GM12878 (cell line): ENCODE results near the gene SMIM44. TPM values are rescaled to one million over a fixed set of nuclear protein-coding genes. Genes with fewer than 3 reads are reported as not detected.

Source experiments
- EGR1 ChIP-seq, 2 experiments: IDR thresholded peaks; 1 replicate in 1 of 2; 2 replicates in 1 of 2; pipeline ENCODE4 v1.6.1; 2011 to 2012; ENCODE audit warnings: low read depth in 2 of 2, low read length in 2 of 2, borderline replicate concordance in 1 of 2, mild to moderate bottlenecking in 1 of 2, moderate library complexity in 1 of 2
- FOXK2 ChIP-seq: fragments of 450-650 bp; IDR thresholded peaks from 2 replicates; pipeline ENCODE4 v1.6.1; 2017; ENCODE audit warnings: mild to moderate bottlenecking, moderate library complexity
- SIX5 ChIP-seq: IDR thresholded peaks from 2 replicates; pipeline ENCODE4 v1.6.1; 2011; ENCODE audit warnings: mild to moderate bottlenecking, low read depth, low read length, moderate library complexity; ENCODE audit not compliant: severe bottlenecking
- STAT1 ChIP-seq: fragments of 450-650 bp; conservative IDR thresholded peaks from 2 replicates; pipeline ENCODE4 v1.6.1; 2014; ENCODE audit warnings: antibody characterized with exemption, mild to moderate bottlenecking
- polyA plus RNA-seq, 11 experiments: library from polyadenylated mRNA; depleted of rRNA in 4 of 11; unstranded in 6 of 11; stranded (reverse) in 5 of 11; fragments of >200 nt; fragmentation: Nextera tagmentation in 4 of 11; fragmentation: Illumina TruSeq in 1 of 11; extraction: Ambion mirVana in 4 of 11; extraction: Trizol in 1 of 11; gene quantifications; 1 replicate in 1 of 11; 2 replicates in 10 of 11; pipeline versions ENCODE4 v1.2.1 to v1.2.3, GENCODE V29; 2011 to 2016; ENCODE audit warnings: inconsistent platforms in 2 of 11, missing spikeins in 2 of 11, low read depth in 1 of 11
- total RNA-seq, 4 experiments: library from RNA; depleted of rRNA in 3 of 4; stranded (reverse); fragments of >200 nt in 3 of 4; fragmentation: Illumina TruSeq in 1 of 4; extraction: Trizol in 1 of 4; gene quantifications; 2 replicates each; pipeline versions ENCODE4 v1.2.1 to v1.2.3, GENCODE V29; 2013 to 2021
- TF ChIP-seq, protein P1 (sequence below): fragments of 450-650 bp; IDR thresholded peaks from 2 replicates; pipeline ENCODE4 v1.6.1; 2017; ENCODE audit warnings: mild to moderate bottlenecking, moderate library complexity

SMIM44 gene
- total and polyA plus RNA-seq, 10 of the 15 experiments (the other 5 are each of a cell fraction or from before 2014, with no cell fraction given) = not detected

DNA sequence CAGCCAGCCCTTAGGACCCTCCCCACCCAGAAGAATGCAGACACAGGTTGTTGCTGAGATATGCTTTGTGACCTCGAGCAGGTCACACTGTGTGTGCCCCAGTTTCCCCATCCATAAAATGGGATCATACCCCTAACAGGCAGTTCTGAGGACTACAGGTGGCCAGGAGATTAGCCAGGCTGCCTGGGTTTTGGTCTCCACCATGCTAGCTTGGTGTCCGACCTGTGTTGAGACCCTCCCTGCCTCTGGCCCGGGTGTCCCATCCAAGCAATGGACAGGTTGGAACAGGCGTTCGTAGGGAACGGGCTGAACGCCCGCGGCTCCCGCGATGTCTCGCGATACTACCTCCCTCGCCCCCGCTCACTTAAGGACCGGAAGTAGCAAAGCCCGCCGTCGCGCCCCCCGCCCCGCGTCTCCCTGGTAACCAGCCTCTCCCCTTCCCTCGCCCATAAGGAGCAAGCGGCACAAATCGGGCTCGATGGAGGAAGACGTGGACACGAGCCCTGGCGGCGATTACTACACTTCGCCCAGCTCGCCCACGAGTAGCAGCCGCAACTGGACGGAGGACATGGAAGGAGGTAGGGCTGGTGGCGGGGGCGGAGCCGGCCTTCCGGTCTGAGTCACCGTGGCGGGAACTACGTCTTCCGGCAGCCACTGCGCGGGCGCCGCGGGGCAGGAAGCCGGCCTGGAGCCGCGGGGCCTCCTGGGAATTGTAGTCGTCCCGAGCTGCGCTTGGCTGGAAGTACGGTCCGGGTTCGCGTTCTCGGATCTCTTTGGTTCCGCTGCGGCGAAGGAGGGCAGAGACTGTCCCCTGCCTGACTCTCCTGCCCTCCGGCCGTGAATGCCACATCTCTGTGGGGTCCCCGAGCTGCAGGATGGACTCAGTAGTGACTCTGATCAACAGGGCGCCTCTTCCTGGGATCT, 48.3 kb downstream of the SMIM44 start (continued):
- TF ChIP-seq, protein P1, sequence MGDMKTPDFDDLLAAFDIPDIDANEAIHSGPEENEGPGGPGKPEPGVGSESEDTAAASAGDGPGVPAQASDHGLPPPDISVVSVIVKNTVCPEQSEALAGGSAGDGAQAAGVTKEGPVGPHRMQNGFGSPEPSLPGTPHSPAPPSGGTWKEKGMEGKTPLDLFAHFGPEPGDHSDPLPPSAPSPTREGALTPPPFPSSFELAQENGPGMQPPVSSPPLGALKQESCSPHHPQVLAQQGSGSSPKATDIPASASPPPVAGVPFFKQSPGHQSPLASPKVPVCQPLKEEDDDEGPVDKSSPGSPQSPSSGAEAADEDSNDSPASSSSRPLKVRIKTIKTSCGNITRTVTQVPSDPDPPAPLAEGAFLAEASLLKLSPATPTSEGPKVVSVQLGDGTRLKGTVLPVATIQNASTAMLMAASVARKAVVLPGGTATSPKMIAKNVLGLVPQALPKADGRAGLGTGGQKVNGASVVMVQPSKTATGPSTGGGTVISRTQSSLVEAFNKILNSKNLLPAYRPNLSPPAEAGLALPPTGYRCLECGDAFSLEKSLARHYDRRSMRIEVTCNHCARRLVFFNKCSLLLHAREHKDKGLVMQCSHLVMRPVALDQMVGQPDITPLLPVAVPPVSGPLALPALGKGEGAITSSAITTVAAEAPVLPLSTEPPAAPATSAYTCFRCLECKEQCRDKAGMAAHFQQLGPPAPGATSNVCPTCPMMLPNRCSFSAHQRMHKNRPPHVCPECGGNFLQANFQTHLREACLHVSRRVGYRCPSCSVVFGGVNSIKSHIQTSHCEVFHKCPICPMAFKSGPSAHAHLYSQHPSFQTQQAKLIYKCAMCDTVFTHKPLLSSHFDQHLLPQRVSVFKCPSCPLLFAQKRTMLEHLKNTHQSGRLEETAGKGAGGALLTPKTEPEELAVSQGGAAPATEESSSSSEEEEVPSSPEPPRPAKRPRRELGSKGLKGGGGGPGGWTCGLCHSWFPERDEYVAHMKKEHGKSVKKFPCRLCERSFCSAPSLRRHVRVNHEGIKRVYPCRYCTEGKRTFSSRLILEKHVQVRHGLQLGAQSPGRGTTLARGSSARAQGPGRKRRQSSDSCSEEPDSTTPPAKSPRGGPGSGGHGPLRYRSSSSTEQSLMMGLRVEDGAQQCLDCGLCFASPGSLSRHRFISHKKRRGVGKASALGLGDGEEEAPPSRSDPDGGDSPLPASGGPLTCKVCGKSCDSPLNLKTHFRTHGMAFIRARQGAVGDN = peak; percentile 66
- TF ChIP-seq FOXK2 = no peak
- TF ChIP-seq EGR1 (IDR thresholded peaks at IDR 0.05; ENCODE audit: borderline replicate concordance in 1 of 2, low read depth in 2 of 2, low read length in 2 of 2) = peak in 1 of 2 experiments; percentile 91; a peak in 2 of 3 replicates
- TF ChIP-seq SIX5 = peak; percentile 98
- peak; percentile 96; the same call in 1 of the 2 replicates for TF ChIP-seq STAT1
